Endothelial cell of umbilical vein (primary cell): Measurements from ENCODE around the gene ADAMTSL2. TPM values are rescaled to one million over a fixed set of nuclear protein-coding genes. Genes with fewer than 3 reads are reported as not detected.

Experiments
- BruUV-seq: library from RNA; stranded (reverse); fragments of 400-500 nt; replicated peaks from 2 replicates; lab custom pipeline; 2021; lab: Mats Ljungman, UMichigan
- CTCF ChIA-PET: fragments of 300-600, 350-600 bp; sonication (Branson Sonifier 250); formaldehyde crosslinking; loops from one replicate; lab custom pipeline; 2021; ENCODE audit warnings: antibody characterized with exemption, inconsistent platforms; lab: Charles Lee
- POLR2A ChIA-PET: fragments of 300-600, 350-600 bp; sonication (Branson Sonifier 250); formaldehyde crosslinking; loops from one replicate; lab custom pipeline; 2021; ENCODE audit warnings: antibody characterized with exemption, inconsistent platforms; lab: Charles Lee
- DNase-seq: peaks from one replicate; pipeline ENCODE4 v3.0.0-alpha.2; 2011; ENCODE audit warnings: low read depth, low spot score
- FAIRE-seq: peaks from 2 replicates; lab custom pipeline; 2011; peaks lifted over from hg19 to GRCh38; lab: Jason Lieb, UNC
- H2AFZ ChIP-seq: 2 replicates; pipeline ENCODE4 v1.6.0; 2012; ENCODE audit warnings: low read depth, low read length, control low read depth, inconsistent platforms
- H3K27ac ChIP-seq: 2 replicates; pipeline ENCODE4 v1.5.1; 2011; ENCODE audit warnings: low read depth, mild to moderate bottlenecking, control low read depth, low read length, moderate library complexity; ENCODE audit not compliant: insufficient read depth
- H3K27me3 ChIP-seq, 2 experiments: 2 replicates each; pipeline versions ENCODE4 v1.6.0 to v1.6.1; 2011; ENCODE audit warnings: low read length in 2 of 2, mixed read lengths in 1 of 2; ENCODE audit not compliant: control insufficient read depth in 2 of 2, insufficient read depth in 2 of 2
- H3K36me3 ChIP-seq, 2 experiments: 2 replicates in 1 of 2; 3 replicates in 1 of 2; pipeline ENCODE4 v1.5.1; 2011; ENCODE audit warnings: low read length in 2 of 2, mild to moderate bottlenecking in 1 of 2, moderate library complexity in 1 of 2; ENCODE audit not compliant: control insufficient read depth in 2 of 2, insufficient read depth in 2 of 2; ENCODE audit errors: extremely low read depth in 1 of 2
- H3K4me1 ChIP-seq: 3 replicates; pipeline ENCODE4 v1.5.1; 2011; ENCODE audit warnings: mild to moderate bottlenecking, low read length; ENCODE audit not compliant: control insufficient read depth, insufficient read depth; ENCODE audit errors: extremely low read depth
- H3K4me2 ChIP-seq: 2 replicates; pipeline ENCODE4 v1.6.1; 2011; ENCODE audit warnings: low read length, control low read depth, mixed read lengths; ENCODE audit not compliant: insufficient read depth
- H3K4me3 ChIP-seq, 3 experiments: fragments of 200-600 bp in 1 of 3; sonication (generic), shearing (Covaris generic) in 1 of 3; replicated peaks in 1 of 3; 2 replicates each; pipeline ENCODE4 v1.5.1; 2011 to 2016; ENCODE audit warnings: control low read depth in 3 of 3, low read length in 3 of 3, mild to moderate bottlenecking in 2 of 3, inconsistent platforms in 1 of 3, low read depth in 1 of 3, moderate library complexity in 1 of 3; ENCODE audit not compliant: insufficient read depth in 1 of 3
- H3K79me2 ChIP-seq: 2 replicates; pipeline ENCODE4 v1.6.0; 2012; ENCODE audit warnings: low read length, inconsistent platforms; ENCODE audit not compliant: control insufficient read depth, insufficient read depth
- H3K9ac ChIP-seq: replicated peaks from 2 replicates; pipeline ENCODE3; 2011; ENCODE audit warnings: low read length, control low read depth; ENCODE audit not compliant: insufficient read depth; ENCODE audit errors: extremely low read depth
- H3K9me1 ChIP-seq: replicated peaks from 3 replicates; pipeline ENCODE4 v1.6.0; 2011; ENCODE audit warnings: mild to moderate bottlenecking, low read length; ENCODE audit not compliant: control insufficient read depth, insufficient read depth; ENCODE audit errors: extremely low read depth
- H3K9me3 ChIP-seq: replicated peaks from 2 replicates; pipeline ENCODE4 v1.5.1; 2012; ENCODE audit warnings: low read length, inconsistent platforms; ENCODE audit not compliant: control insufficient read depth, insufficient read depth
- H4K20me1 ChIP-seq: replicated peaks from 2 replicates; pipeline ENCODE3; 2011; ENCODE audit warnings: mild to moderate bottlenecking, low read length; ENCODE audit not compliant: control insufficient read depth, insufficient read depth; ENCODE audit errors: extremely low read depth
- CTCF ChIP-seq, 2 donors: IDR thresholded peaks; 1 replicate in 1 of 2; 2 replicates in 1 of 2; pipeline ENCODE4 v1.5.1; 2011; ENCODE audit warnings: low read length in 2 of 2, mild to moderate bottlenecking in 2 of 2, moderate library complexity in 2 of 2, control low read depth in 1 of 2, inconsistent platforms in 1 of 2, low read depth in 1 of 2; ENCODE audit not compliant: insufficient read depth in 1 of 2; ENCODE audit errors: extremely low read depth in 1 of 2
- FOS ChIP-seq: IDR thresholded peaks from 2 replicates; pipeline ENCODE4 v1.6.1; 2011; ENCODE audit warnings: mild to moderate bottlenecking, low read length, moderate library complexity, borderline replicate concordance; ENCODE audit not compliant: insufficient read depth
- GATA2 ChIP-seq: IDR thresholded peaks from 2 replicates; pipeline ENCODE4 v1.7.0; 2011; ENCODE audit warnings: low read depth, mild to moderate bottlenecking, moderate library complexity, mixed read lengths, low read length; ENCODE audit not compliant: insufficient read length, insufficient read depth
- MAX ChIP-seq: IDR thresholded peaks from 2 replicates; pipeline ENCODE4 v1.6.1; 2011; ENCODE audit not compliant: insufficient read depth, insufficient read length
- MYC ChIP-seq: IDR thresholded peaks from one replicate; pipeline ENCODE4 v1.6.1; 2011; ENCODE audit warnings: mild to moderate bottlenecking, low read depth, low read length
- POLR2A ChIP-seq: IDR thresholded peaks from 2 replicates; pipeline ENCODE4 v1.6.1; 2012; ENCODE audit warnings: low read depth, mild to moderate bottlenecking, control low read depth, low read length
- POLR2AphosphoS5 ChIP-seq: IDR thresholded peaks from 2 replicates; pipeline ENCODE4 v1.6.1; 2012; ENCODE audit warnings: low read depth, mild to moderate bottlenecking, control low read depth, low read length, moderate library complexity; ENCODE audit not compliant: insufficient read depth
- dilution Hi-C: fragments of 300-500 bp; cut with MboI; formaldehyde crosslinking; loops from one replicate; pipeline ENCODE4 v1.15.0; 2019; ENCODE audit warnings: low sequenced_read_pairs; ENCODE audit not compliant: extremely low pct_ligation_motif_present
- intact Hi-C: fragments of 100-400 bp; cut with micrococcal nuclease; formaldehyde crosslinking; loops from one replicate; pipeline ENCODE4 v1.10.0; 2022
- polyA plus RNA-seq, 4 experiments: library from polyadenylated mRNA; depleted of rRNA in 3 of 4; stranded (reverse) in 3 of 4; unstranded in 1 of 4; fragments of >200 nt; gene quantifications; 2 replicates each; pipeline versions ENCODE4 v1.2.1 to v1.2.3, GENCODE V29; 2011 to 2012; ENCODE audit warnings: missing spikeins in 1 of 4
- total RNA-seq: library from RNA; stranded (reverse); gene quantifications from 2 replicates; pipeline ENCODE4 v1.2.3, GENCODE V29; 2021

ADAMTSL2 gene
- total and polyA plus RNA-seq, 2 donors (not counting 3 experiments of a cell fraction or from before 2014, with no cell fraction given) = not detected

GRCh38 chr9:133576031-133576874 lies 41.7 kb downstream of the ADAMTSL2 start:
- dilution Hi-C loops (no loop called here), intact Hi-C loops (no loop called here)
- H3K4me1 ChIP-seq = peaks cover 2% of the 10 kb centered on the region
- no peak overlapping the region for H3K9ac ChIP-seq
- no peak for FAIRE-seq
- H3K27ac ChIP-seq = no peak overlapping the region
- DNase-seq = no peak
- H3K27me3 ChIP-seq = no peaks in the 10 kb centered on the region
- H3K4me2 ChIP-seq = no peak overlapping the region
- no peaks in the 10 kb centered on the region for H3K79me2 ChIP-seq
- H3K36me3 ChIP-seq = no peaks in the 10 kb centered on the region
- H3K9me3 ChIP-seq = no peaks in the 10 kb centered on the region
- H4K20me1 ChIP-seq = no peaks in the 10 kb centered on the region
- TF ChIP-seq MYC = no peak
- no peak for TF ChIP-seq GATA2
- TF ChIP-seq MAX = no peak
- TF ChIP-seq POLR2A = no peak
- TF ChIP-seq POLR2AphosphoS5 = no peak
- no peak for TF ChIP-seq CTCF (IDR thresholded peaks at IDR 0.05; ENCODE audit: extremely low read depth in 1 of 2, insufficient read depth in 1 of 2, low read depth in 1 of 2, low read length in 2 of 2)
- TF ChIP-seq FOS = no peak
- no peak overlapping the region for H3K4me3 ChIP-seq
- H2AFZ ChIP-seq = no peak overlapping the region
- H3K9me1 ChIP-seq = no peaks in the 10 kb centered on the region
- CTCF ChIA-PET = interaction anchor here (0.9 kb wide), 1 partner anchor 167 kb away, joined by 3 read pairs; no protein-coding TSS in a partner anchor
- no TSS peak for BruUV-seq
- POLR2A ChIA-PET = no interaction called here
